Measurements from ENCODE around the gene ERC1. TPM values are rescaled to one million over a fixed set of nuclear protein-coding genes. Genes with fewer than 3 reads are reported as not detected.

ERC1 gene
- total RNA-seq, 4 donors from 2014 or later: 28.5 to 71.7 (median 38.5) TPM

DNA sequence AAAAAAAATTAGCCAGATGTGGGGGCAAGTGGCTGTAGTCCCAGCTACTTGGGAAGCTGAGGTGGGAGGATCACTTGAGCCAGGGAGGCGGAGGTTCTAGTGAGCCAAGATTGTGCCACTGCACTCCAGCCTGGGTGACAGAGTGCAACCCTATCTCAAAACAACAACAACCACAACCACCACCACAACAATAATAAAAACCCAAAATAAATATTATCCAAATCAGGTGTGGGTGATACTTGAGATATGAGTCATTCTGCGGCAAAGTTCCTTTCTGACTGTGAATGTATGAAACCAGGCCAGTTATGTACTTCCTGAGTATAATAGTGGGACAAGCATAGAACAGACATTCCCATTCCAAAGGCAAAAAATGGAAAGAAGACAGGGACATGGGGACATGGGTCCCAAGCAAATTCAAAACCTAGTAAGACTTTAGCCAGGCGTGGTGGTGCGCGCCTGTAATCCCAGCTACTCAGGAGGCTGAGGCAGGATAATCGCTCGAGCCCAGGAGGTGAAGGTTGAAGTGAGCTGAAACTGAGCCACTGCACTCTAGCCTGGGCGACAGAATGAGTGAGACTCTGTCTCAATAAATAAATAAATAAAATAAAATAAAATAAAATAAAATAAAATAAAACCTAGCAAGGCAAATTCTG is 9.7 kb upstream of the ERC1 start:
- WGBS: 91% methylated on average over 8 of the region's 8 CpGs
- DNase-seq (ENCODE audit: low spot score in 2 of 2): no peak
- Histone ChIP-seq H3K9me3 (no peaks in the 10 kb centered on the region), H3K4me1 (no peaks in the 10 kb centered on the region), H3K36me3 (no peaks in the 10 kb centered on the region), H3K27me3 (no peaks in the 10 kb centered on the region), H3K4me3 (no peak overlapping the region), H3K27ac (no peak overlapping the region)
- TF ChIP-seq POLR2AphosphoS5 (IDR thresholded peaks at IDR 0.05): no peak
- TF ChIP-seq, protein P1, sequence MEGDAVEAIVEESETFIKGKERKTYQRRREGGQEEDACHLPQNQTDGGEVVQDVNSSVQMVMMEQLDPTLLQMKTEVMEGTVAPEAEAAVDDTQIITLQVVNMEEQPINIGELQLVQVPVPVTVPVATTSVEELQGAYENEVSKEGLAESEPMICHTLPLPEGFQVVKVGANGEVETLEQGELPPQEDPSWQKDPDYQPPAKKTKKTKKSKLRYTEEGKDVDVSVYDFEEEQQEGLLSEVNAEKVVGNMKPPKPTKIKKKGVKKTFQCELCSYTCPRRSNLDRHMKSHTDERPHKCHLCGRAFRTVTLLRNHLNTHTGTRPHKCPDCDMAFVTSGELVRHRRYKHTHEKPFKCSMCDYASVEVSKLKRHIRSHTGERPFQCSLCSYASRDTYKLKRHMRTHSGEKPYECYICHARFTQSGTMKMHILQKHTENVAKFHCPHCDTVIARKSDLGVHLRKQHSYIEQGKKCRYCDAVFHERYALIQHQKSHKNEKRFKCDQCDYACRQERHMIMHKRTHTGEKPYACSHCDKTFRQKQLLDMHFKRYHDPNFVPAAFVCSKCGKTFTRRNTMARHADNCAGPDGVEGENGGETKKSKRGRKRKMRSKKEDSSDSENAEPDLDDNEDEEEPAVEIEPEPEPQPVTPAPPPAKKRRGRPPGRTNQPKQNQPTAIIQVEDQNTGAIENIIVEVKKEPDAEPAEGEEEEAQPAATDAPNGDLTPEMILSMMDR (IDR thresholded peaks at IDR 0.05): no peak
- TF ChIP-seq EP300 (IDR thresholded peaks at IDR 0.05): no peak
- no peak for TF ChIP-seq POLR2A (IDR thresholded peaks at IDR 0.05)

DNA sequence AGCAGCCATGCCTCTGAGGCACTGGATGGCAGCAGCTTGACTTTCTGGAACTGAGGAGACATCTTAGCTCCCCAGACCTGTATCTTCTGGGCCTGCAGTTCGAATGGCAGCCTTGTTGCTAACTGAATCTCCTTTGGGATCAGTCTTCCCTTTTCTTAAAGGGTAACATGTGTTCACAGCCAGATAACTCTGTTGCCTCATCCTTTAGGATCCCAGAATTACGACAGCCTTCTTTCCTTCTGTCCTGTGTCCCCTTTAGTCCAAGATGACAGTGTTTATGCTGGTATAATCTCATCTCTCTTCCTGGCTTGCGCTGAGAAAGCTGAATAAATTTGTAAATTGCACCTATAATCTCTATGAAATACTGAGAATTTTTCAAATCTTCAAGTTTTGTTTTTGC is 9.1 kb upstream of the ERC1 start:
- Histone ChIP-seq H3K4me1 (no peaks in the 10 kb centered on the region), H3K36me3 (no peaks in the 10 kb centered on the region), H3K9me3 (no peaks in the 10 kb centered on the region), H3K27me3 (no peaks in the 10 kb centered on the region), H3K27ac (no peak overlapping the region), H3K4me3 (no peak overlapping the region)
- WGBS: 80% methylated on average over 3 of the region's 3 CpGs
- DNase-seq (ENCODE audit: low spot score in 2 of 2): no peak
- TF ChIP-seq POLR2A (IDR thresholded peaks at IDR 0.05): no peak
- no peak for TF ChIP-seq EP300 (IDR thresholded peaks at IDR 0.05)
- TF ChIP-seq, protein P1 (IDR thresholded peaks at IDR 0.05): no peak
- no peak for TF ChIP-seq POLR2AphosphoS5 (IDR thresholded peaks at IDR 0.05)

DNA sequence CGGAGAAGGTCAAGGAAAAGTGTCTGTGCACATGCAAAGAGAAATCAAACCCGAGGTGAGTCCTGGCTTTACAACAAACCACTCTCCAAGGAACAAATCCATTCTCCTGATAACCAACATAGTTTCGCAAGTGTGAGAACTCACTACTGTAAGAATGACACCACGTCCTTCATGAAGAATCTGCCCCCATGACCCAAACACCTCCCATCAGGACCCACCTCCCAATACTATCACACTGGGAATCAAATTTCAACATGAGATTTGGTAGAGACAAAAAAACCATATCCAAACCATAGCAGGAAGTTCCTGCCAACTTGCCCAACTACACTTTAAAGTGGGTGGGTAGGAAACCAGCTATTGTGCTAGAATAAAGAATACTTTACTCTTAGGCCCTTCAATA is 2.4 kb upstream of the ERC1 start:
- Histone ChIP-seq H3K4me3 (peak overlapping the region; percentile 8), H3K36me3 (no peaks in the 10 kb centered on the region), H3K4me1 (peaks cover 34% of the 10 kb centered on the region), H3K9me3 (no peaks in the 10 kb centered on the region), H3K27me3 (no peaks in the 10 kb centered on the region), H3K27ac (no peak overlapping the region)
- no peak for DNase-seq (ENCODE audit: low spot score in 2 of 2)
- WGBS: 65% methylated on average over 4 of the region's 4 CpGs
- TF ChIP-seq POLR2A (IDR thresholded peaks at IDR 0.05) (no peak), POLR2AphosphoS5 (IDR thresholded peaks at IDR 0.05) (no peak), EP300 (IDR thresholded peaks at IDR 0.05) (no peak)

DNA sequence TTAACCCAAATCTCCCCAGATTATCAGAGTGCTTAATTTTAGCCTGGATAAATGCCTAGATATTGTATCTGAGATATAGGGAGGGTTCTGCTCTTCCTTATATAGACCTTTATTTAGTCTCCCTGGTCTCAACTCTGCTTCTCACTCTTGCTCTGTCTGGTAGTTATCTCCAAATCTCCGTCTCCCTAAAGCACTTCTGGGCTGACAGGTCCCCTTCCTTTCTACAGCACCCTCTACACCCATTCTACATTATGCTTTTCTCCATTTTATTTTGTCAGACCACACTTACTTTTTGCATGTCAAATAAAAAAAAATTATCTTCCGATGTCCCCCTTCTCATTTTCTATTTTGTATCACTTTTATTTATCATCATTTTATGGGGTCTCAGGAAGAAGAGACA is 2.0 kb upstream of the ERC1 start:
- H3K27me3 ChIP-seq: no peaks in the 10 kb centered on the region
- peaks cover 34% of the 10 kb centered on the region for H3K4me1 ChIP-seq
- 86% methylated on average over 2 of the region's 2 CpGs for WGBS
- no peak overlapping the region for H3K27ac ChIP-seq
- H3K9me3 ChIP-seq: no peaks in the 10 kb centered on the region
- DNase-seq (ENCODE audit: low spot score in 2 of 2): no peak
- TF ChIP-seq EP300 (IDR thresholded peaks at IDR 0.05): no peak
- TF ChIP-seq, protein P1 (IDR thresholded peaks at IDR 0.05): no peak
- no peak for TF ChIP-seq POLR2A (IDR thresholded peaks at IDR 0.05)
- no peak for TF ChIP-seq POLR2AphosphoS5 (IDR thresholded peaks at IDR 0.05)
- H3K36me3 ChIP-seq: no peaks in the 10 kb centered on the region
- H3K4me3 ChIP-seq: peak overlapping the region; percentile 8

DNA sequence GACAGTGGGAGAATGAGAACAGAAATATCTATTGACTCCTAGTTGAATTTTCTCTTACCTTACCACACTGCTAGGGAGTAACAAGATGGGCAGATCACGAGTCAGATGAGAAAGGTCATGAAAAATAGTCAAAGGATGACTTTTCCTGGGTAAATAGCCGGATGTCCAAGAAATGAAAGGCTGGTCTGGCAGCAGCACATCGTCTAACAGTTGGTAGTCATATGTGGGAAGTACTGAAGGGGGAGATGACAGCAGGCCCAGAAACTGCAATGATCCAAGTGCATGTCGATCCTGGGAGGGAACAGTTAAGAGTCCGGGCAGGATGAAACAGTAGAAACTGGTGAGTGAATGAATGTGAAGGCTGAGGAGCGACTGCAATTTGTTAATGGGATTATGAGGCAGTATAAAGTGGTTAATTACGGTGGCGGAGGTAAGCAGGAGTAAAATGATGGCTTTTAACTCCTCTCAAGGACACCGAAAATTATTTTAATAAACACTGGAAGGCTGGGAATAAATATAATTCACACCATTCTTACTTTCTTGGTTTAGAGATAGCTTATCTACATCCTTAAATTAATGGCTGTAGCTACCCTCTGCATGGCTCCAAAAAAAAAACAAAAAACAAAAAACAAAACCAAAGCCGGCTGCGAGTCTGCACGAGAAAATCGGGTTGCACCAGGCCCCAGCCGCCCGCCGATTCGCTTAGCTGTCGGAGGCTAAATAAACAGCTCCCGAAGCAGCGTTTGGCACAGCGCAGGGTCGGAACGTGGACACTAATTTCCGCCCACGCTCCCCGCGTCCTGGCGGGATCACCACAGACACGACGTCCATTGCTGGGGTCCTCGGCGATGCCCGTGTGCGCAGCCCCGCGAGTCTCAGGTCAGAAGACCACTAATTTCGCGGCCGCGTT is 1.0 kb upstream of the ERC1 start:
- no peaks in the 10 kb centered on the region for H3K27me3 ChIP-seq
- WGBS: 4% methylated on average over 23 of the region's 40 CpGs
- DNase-seq (ENCODE audit: low spot score in 2 of 2): peak; percentile 78 to 83
- H3K27ac ChIP-seq: peak overlapping the region; percentile 98
- H3K4me1 ChIP-seq: peaks cover 34% of the 10 kb centered on the region
- TF ChIP-seq POLR2AphosphoS5 (IDR thresholded peaks at IDR 0.05) (no peak), EP300 (IDR thresholded peaks at IDR 0.05) (no peak), POLR2A (IDR thresholded peaks at IDR 0.05) (no peak)
- TF ChIP-seq, protein P1 (IDR thresholded peaks at IDR 0.05): no peak
- peak overlapping the region; percentile 71 for H3K4me3 ChIP-seq
- H3K9me3 ChIP-seq: no peaks in the 10 kb centered on the region
- no peaks in the 10 kb centered on the region for H3K36me3 ChIP-seq

Data from suprapubic skin (tissue), 4 donors.